Measurements from ENCODE around the gene PDE9A.
"Not testable (repeated sequence)": the region's sequence is repeated elsewhere in the genome, so short reads cannot be mapped to it uniquely, and the experiment has no call there.

The PDE9A gene

DNA sequence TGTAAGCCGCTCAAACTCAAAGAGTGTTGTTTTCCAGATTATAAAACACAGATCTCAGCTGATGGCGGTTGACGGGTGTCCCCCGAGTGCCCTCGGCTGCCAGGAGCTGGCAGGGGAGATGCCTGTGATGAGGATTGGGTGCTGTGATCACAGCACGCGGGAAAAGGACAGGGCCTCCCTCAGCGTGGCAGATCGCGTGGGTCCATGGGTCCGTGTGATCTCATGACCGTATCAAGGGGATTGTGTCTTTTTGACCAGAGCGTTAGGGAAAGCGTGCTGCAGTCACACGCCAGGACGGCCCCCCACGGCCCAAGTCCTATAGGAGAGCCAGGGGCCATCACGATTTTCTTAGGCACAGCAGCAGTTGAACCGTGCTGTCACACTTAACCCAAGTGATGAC is 51.9 kb downstream of the PDE9A start:
- no peaks in the 10 kb centered on the region for H3K36me3 ChIP-seq (ENCODE audit: control insufficient read depth in 4 of 4, insufficient read depth in 4 of 4, low read length in 3 of 4)
- peaks cover 0 to 8% (median under 1%) of the 10 kb centered on the region in 4 experiments for H3K4me1 ChIP-seq (ENCODE audit: control extremely low read depth in 1 of 4, control insufficient read depth in 4 of 4, insufficient read depth in 4 of 4, low read length in 3 of 4)
- peaks cover 0 to 14% (median 2%) of the 10 kb centered on the region in 5 experiments for H3K9me3 ChIP-seq (ENCODE audit: control extremely low read depth in 1 of 5, control insufficient read depth in 4 of 5, insufficient read depth in 2 of 5, low read depth in 1 of 5, low read length in 4 of 5)
- WGBS (ENCODE audit: insufficient coverage), result 97% methylated on average over 19 of the region's 19 CpGs
- H3K27me3 ChIP-seq (replicated peaks in 2 of 5; ENCODE audit: control insufficient read depth in 4 of 5, insufficient read depth in 5 of 5, low read length in 4 of 5), result no peaks in the 10 kb centered on the region
- no peak overlapping the region for H3K27ac ChIP-seq (ENCODE audit: insufficient read depth in 1 of 2, low read depth in 1 of 2, low read length in 2 of 2, poor library complexity in 1 of 2, severe bottlenecking in 2 of 2)
- no peak overlapping the region for H3K4me3 ChIP-seq (ENCODE audit: control insufficient read depth in 1 of 7, extremely low read depth in 1 of 7, insufficient read depth in 4 of 7, low read depth in 2 of 7, low read length in 6 of 7)
- CTCF ChIA-PET, result no interaction called here
- POLR2A ChIA-PET, result no interaction called here
- no peak for DNase-seq

DNA sequence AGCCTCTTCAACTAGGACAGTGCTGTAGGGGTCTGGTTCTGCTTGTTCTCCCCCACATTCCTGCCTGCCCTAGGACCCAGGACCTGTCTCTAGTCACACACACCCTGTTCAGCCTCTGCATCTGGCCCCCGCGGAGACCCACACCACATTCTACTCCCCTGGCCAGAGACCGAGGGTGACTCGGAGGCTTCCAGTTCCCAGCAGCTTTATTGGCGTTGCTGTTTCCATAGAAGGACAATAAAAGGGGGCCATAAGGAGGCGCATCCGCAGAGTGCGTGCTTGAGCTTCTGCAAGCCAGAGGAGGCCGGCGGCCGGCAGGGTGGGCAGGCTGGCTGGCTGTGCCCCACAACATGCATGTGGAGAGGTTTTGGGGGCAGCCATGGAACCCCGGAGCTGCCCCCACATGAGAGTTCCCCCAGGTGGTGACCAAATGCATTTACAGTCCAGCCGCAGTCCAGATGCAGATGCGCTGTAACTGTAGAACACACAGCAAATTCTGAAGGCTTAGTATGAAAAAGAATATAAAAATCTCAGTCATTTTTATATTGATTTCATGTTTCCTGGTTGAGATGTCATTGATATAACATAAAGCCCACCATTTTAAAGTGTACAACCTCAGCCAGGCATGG is 52.4 kb downstream of the PDE9A start:
- 98% methylated on average over 7 of the region's 14 CpGs for WGBS (ENCODE audit: insufficient coverage)
- H3K27me3 ChIP-seq (replicated peaks in 2 of 5; ENCODE audit: control insufficient read depth in 4 of 5, insufficient read depth in 5 of 5, low read length in 4 of 5), result no peaks in the 10 kb centered on the region
- DNase-seq, result no peak
- H3K36me3 ChIP-seq (ENCODE audit: control insufficient read depth in 4 of 4, insufficient read depth in 4 of 4, low read length in 3 of 4), result no peaks in the 10 kb centered on the region
- peaks cover 0 to 8% (median under 1%) of the 10 kb centered on the region in 4 experiments for H3K4me1 ChIP-seq (ENCODE audit: control extremely low read depth in 1 of 4, control insufficient read depth in 4 of 4, insufficient read depth in 4 of 4, low read length in 3 of 4)
- POLR2A ChIA-PET, result no interaction called here
- no peak overlapping the region for H3K27ac ChIP-seq (ENCODE audit: insufficient read depth in 1 of 2, low read depth in 1 of 2, low read length in 2 of 2, poor library complexity in 1 of 2, severe bottlenecking in 2 of 2)
- CTCF ChIA-PET, result no interaction called here
- H3K4me3 ChIP-seq (ENCODE audit: control insufficient read depth in 1 of 7, extremely low read depth in 1 of 7, insufficient read depth in 4 of 7, low read depth in 2 of 7, low read length in 6 of 7), result no peak overlapping the region
- H3K9me3 ChIP-seq (ENCODE audit: control extremely low read depth in 1 of 5, control insufficient read depth in 4 of 5, insufficient read depth in 2 of 5, low read depth in 1 of 5, low read length in 4 of 5), result peaks cover 0 to 14% (median 2%) of the 10 kb centered on the region in 5 experiments

- WGBS (ENCODE audit: insufficient coverage), result 98% methylated on average over 13 of the region's 13 CpGs
- peaks cover 0 to 8% (median under 1%) of the 10 kb centered on the region in 4 experiments for H3K4me1 ChIP-seq (ENCODE audit: control extremely low read depth in 1 of 4, control insufficient read depth in 4 of 4, insufficient read depth in 4 of 4, low read length in 3 of 4)
- ChIA-PET CTCF (no interaction called here), POLR2A (no interaction called here)
- no peaks in the 10 kb centered on the region for H3K27me3 ChIP-seq (replicated peaks in 2 of 5; ENCODE audit: control insufficient read depth in 4 of 5, insufficient read depth in 5 of 5, low read length in 4 of 5)
- H3K36me3 ChIP-seq (ENCODE audit: control insufficient read depth in 4 of 4, insufficient read depth in 4 of 4, low read length in 3 of 4), result no peaks in the 10 kb centered on the region
- H3K4me3 ChIP-seq (ENCODE audit: control insufficient read depth in 1 of 7, extremely low read depth in 1 of 7, insufficient read depth in 4 of 7, low read depth in 2 of 7, low read length in 6 of 7), result no peak overlapping the region
- peaks cover 0 to 9% (median 2%) of the 10 kb centered on the region in 5 experiments for H3K9me3 ChIP-seq (ENCODE audit: control extremely low read depth in 1 of 5, control insufficient read depth in 4 of 5, insufficient read depth in 2 of 5, low read depth in 1 of 5, low read length in 4 of 5)
- DNase-seq, result no peak
- H3K27ac ChIP-seq (ENCODE audit: insufficient read depth in 1 of 2, low read depth in 1 of 2, low read length in 2 of 2, poor library complexity in 1 of 2, severe bottlenecking in 2 of 2), result no peak overlapping the region
These were observed 53.3 kb downstream of the PDE9A start for GRCh38 chr21:42706765-42707164.

GRCh38 chr21:42707207-42707830 is 53.9 kb downstream of the PDE9A start:
- POLR2A ChIA-PET, result no interaction called here
- H3K9me3 ChIP-seq (ENCODE audit: control extremely low read depth in 1 of 5, control insufficient read depth in 4 of 5, insufficient read depth in 2 of 5, low read depth in 1 of 5, low read length in 4 of 5), result peaks cover 0 to 5% (median 0%) of the 10 kb centered on the region in 5 experiments
- H3K4me1 ChIP-seq (ENCODE audit: control extremely low read depth in 1 of 4, control insufficient read depth in 4 of 4, insufficient read depth in 4 of 4, low read length in 3 of 4), result peaks cover 0 to 8% (median under 1%) of the 10 kb centered on the region in 4 experiments
- CTCF ChIA-PET, result interaction anchor here (0.8 kb wide), 1 partner anchor 9 kb away, joined by 3 read pairs; no protein-coding TSS in a partner anchor
- DNase-seq, result no peak
- no peak overlapping the region for H3K4me3 ChIP-seq (ENCODE audit: control insufficient read depth in 1 of 7, extremely low read depth in 1 of 7, insufficient read depth in 4 of 7, low read depth in 2 of 7, low read length in 6 of 7)
- no peak overlapping the region for H3K27ac ChIP-seq (ENCODE audit: insufficient read depth in 1 of 2, low read depth in 1 of 2, low read length in 2 of 2, poor library complexity in 1 of 2, severe bottlenecking in 2 of 2)
- no peaks in the 10 kb centered on the region for H3K27me3 ChIP-seq (replicated peaks in 2 of 5; ENCODE audit: control insufficient read depth in 4 of 5, insufficient read depth in 5 of 5, low read length in 4 of 5)
- H3K36me3 ChIP-seq (ENCODE audit: control insufficient read depth in 4 of 4, insufficient read depth in 4 of 4, low read length in 3 of 4), result no peaks in the 10 kb centered on the region
- WGBS (ENCODE audit: insufficient coverage), result 98% methylated on average over 7 of the region's 7 CpGs

DNA sequence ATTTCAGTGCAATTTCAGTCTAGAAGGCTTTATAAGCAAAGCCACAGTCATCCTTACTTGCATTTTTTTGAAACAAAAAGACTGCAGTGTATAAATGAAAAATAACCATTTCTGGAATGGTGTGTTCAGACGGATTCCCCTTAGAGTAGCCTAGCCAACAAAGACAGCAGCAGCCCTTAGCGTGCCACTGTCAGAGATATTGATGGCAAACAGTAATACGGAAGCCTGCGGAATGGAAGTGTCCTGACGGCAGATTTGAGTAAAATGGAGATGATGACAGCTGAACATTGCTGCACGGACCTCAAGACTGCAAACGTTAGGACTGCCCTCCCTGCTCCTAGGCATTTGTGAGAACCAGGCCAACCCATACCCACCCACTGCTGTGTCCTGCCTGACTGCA is 54.7 kb downstream of the PDE9A start:
- Histone ChIP-seq H3K9me3 (ENCODE audit: control extremely low read depth in 1 of 5, control insufficient read depth in 4 of 5, insufficient read depth in 2 of 5, low read depth in 1 of 5, low read length in 4 of 5) (no peaks in the 10 kb centered on the region), H3K27ac (ENCODE audit: insufficient read depth in 1 of 2, low read depth in 1 of 2, low read length in 2 of 2, poor library complexity in 1 of 2, severe bottlenecking in 2 of 2) (no peak overlapping the region), H3K4me1 (ENCODE audit: control extremely low read depth in 1 of 4, control insufficient read depth in 4 of 4, insufficient read depth in 4 of 4, low read length in 3 of 4) (peaks cover 0 to 8% (median under 1%) of the 10 kb centered on the region in 4 experiments), H3K36me3 (ENCODE audit: control insufficient read depth in 4 of 4, insufficient read depth in 4 of 4, low read length in 3 of 4) (no peaks in the 10 kb centered on the region), H3K4me3 (ENCODE audit: control insufficient read depth in 1 of 7, extremely low read depth in 1 of 7, insufficient read depth in 4 of 7, low read depth in 2 of 7, low read length in 6 of 7) (no peak overlapping the region), H3K27me3 (replicated peaks in 2 of 5; ENCODE audit: control insufficient read depth in 4 of 5, insufficient read depth in 5 of 5, low read length in 4 of 5) (no peaks in the 10 kb centered on the region)
- no peak for DNase-seq
- ChIA-PET POLR2A (no interaction called here), CTCF (interaction anchor here (0.8 kb wide), 1 partner anchor 8 kb away, joined by 3 read pairs; no protein-coding TSS in a partner anchor)
- WGBS (ENCODE audit: insufficient coverage), result 96% methylated on average over 7 of the region's 7 CpGs

- H3K27me3 ChIP-seq (replicated peaks in 2 of 5; ENCODE audit: control insufficient read depth in 4 of 5, insufficient read depth in 5 of 5, low read length in 4 of 5); H3K4me1 ChIP-seq (ENCODE audit: control extremely low read depth in 1 of 4, control insufficient read depth in 4 of 4, insufficient read depth in 4 of 4, low read length in 3 of 4); H3K9me3 ChIP-seq (ENCODE audit: control extremely low read depth in 1 of 5, control insufficient read depth in 4 of 5, insufficient read depth in 2 of 5, low read depth in 1 of 5, low read length in 4 of 5); H3K4me3 ChIP-seq (ENCODE audit: control insufficient read depth in 1 of 7, extremely low read depth in 1 of 7, insufficient read depth in 4 of 7, low read depth in 2 of 7, low read length in 6 of 7); H3K27ac ChIP-seq (ENCODE audit: insufficient read depth in 1 of 2, low read depth in 1 of 2, low read length in 2 of 2, poor library complexity in 1 of 2, severe bottlenecking in 2 of 2); POLR2A ChIA-PET; H3K36me3 ChIP-seq (ENCODE audit: control insufficient read depth in 4 of 4, insufficient read depth in 4 of 4, low read length in 3 of 4); DNase-seq: not testable (repeated sequence)
- CTCF ChIA-PET, result interaction anchor here (1.1 kb wide), 1 partner anchor 8 kb away, joined by 3 read pairs; no protein-coding TSS in a partner anchor
- no CpG with 5 or more reads among the region's 1 CpG for WGBS (ENCODE audit: insufficient coverage)
These were observed 55.5 kb downstream of the PDE9A start for GRCh38 chr21:42708916-42709315.

DNA sequence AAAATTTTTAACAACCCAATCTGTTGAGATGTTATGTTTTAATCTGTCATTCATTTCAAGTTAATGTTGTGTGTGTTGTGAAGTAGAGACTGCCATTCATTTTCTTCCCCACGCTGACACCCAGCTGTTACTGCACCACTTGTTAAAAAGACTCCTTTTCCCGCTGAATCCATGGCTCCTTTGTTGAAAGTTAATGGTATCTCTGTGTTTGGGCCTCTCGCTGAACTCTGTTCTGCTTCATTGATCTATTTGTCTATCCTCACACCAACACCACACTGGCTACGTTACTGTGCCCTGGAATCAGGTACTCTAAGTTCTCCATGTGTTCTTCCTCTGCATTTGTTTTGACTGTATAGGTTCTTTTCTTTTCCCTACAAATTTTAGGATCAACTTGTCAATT is 58.2 kb downstream of the PDE9A start:
- POLR2A ChIA-PET, result no interaction called here
- CTCF ChIA-PET, result no interaction called here
- DNase-seq, result no peak
- Histone ChIP-seq H3K4me1 (ENCODE audit: control extremely low read depth in 1 of 4, control insufficient read depth in 4 of 4, insufficient read depth in 4 of 4, low read length in 3 of 4) (no peaks in the 10 kb centered on the region), H3K27me3 (replicated peaks in 2 of 5; ENCODE audit: control insufficient read depth in 4 of 5, insufficient read depth in 5 of 5, low read length in 4 of 5) (no peaks in the 10 kb centered on the region), H3K36me3 (ENCODE audit: control insufficient read depth in 4 of 4, insufficient read depth in 4 of 4, low read length in 3 of 4) (no peaks in the 10 kb centered on the region), H3K27ac (ENCODE audit: insufficient read depth in 1 of 2, low read depth in 1 of 2, low read length in 2 of 2, poor library complexity in 1 of 2, severe bottlenecking in 2 of 2) (no peak overlapping the region), H3K9me3 (ENCODE audit: control extremely low read depth in 1 of 5, control insufficient read depth in 4 of 5, insufficient read depth in 2 of 5, low read depth in 1 of 5, low read length in 4 of 5) (no peaks in the 10 kb centered on the region), H3K4me3 (ENCODE audit: control insufficient read depth in 1 of 7, extremely low read depth in 1 of 7, insufficient read depth in 4 of 7, low read depth in 2 of 7, low read length in 6 of 7) (no peak overlapping the region)
- WGBS (ENCODE audit: insufficient coverage), result 100% methylated on average over 2 of the region's 4 CpGs
